ENCODE measurements around the gene ITPR3. TPM values are rescaled to one million over a fixed set of nuclear protein-coding genes. Genes with fewer than 3 reads are reported as not detected.
A peak's percentile ranks its signal among the peaks of the same experiment; 100 is the strongest.

The ITPR3 gene
- polyA plus RNA-seq, 3 donors from 2014 or later, result 0.02 to 7.2 (median 1.1) TPM

DNA sequence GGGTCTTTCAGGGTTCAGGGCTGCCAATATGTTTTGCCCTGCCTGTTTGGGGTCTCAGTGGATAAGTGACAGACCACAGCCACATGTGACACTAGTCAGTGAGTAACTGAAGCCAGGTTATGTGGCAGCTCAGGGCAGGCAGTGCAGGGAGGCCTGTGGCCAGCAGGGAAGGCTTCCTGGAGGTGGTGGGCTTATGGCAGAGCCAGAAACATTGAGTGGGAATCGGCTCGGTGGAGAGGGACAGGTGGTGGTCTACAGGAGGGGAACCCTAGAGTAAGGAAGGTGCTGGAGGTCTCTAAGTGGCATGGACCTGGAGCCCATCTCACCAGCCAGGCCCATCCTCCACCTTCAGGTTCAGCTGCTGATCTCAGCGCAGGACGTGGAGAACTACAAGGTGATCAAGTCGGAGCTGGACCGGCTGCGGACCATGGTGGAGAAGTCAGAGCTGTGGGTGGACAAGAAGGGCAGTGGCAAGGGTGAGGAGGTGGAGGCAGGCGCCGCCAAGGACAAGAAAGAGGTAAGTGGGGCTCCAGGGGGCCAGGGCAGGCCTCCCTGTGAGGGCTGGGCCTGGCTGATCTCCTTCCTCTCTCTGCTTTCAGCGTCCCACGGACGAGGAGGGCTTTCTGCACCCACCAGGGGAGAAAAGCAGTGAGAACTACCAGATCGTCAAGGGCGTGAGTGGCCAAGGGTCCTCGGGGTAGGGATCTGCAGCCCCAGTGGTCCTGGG, 55.5 kb downstream of the ITPR3 start:
- no peaks in the 10 kb centered on the region for H3K4me1 Mint-ChIP-seq
- no peak overlapping the region for H3K4me3 Mint-ChIP-seq
- peak overlapping the region in 1 of 6 donors; percentile 12 for H3K27ac Mint-ChIP-seq
- peaks cover 0 to 4% (median 3%) of the 10 kb centered on the region in 3 donors for H3K27me3 Mint-ChIP-seq (ENCODE audit: low read depth in 3 of 3)
- DNase-seq, result no peak
- no peaks in the 10 kb centered on the region for H3K9me3 Mint-ChIP-seq
- peaks cover 16 to 38% (median 20%) of the 10 kb centered on the region in 3 donors for H3K36me3 Mint-ChIP-seq

DNA sequence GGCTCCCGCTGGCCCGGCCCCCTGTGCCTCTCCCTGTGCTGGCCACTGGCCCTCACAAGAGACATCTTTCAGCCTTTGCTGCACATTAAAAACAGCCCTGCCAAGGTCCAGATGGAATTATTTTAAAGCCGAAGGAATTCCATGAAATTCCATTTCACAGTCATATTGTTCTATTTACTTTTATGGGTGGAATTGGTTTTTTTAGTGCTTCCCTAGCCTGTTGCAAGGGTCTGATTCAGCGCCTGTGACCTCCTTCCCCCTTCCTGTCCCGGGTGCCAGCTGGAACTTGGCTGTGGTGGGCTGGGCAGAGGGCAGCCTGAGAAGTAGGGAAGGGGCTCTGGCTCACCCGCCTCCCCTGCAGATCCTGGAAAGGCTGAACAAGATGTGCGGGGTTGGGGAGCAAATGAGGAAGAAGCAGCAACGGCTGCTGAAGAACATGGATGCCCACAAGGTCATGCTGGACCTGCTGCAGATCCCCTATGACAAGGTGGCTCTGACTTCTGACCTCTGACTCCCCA, 56.1 kb downstream of the ITPR3 start:
- H3K27me3 Mint-ChIP-seq (ENCODE audit: low read depth in 3 of 3), result peaks cover 0 to 4% (median 3%) of the 10 kb centered on the region in 3 donors
- H3K4me3 Mint-ChIP-seq, result no peak overlapping the region
- H3K36me3 Mint-ChIP-seq, result peaks cover 13 to 37% (median 20%) of the 10 kb centered on the region in 3 donors
- no peaks in the 10 kb centered on the region for H3K4me1 Mint-ChIP-seq
- H3K27ac Mint-ChIP-seq, result peak overlapping the region in 1 of 6 donors; percentile 31
- DNase-seq, result no peak
- H3K9me3 Mint-ChIP-seq, result no peaks in the 10 kb centered on the region

DNA sequence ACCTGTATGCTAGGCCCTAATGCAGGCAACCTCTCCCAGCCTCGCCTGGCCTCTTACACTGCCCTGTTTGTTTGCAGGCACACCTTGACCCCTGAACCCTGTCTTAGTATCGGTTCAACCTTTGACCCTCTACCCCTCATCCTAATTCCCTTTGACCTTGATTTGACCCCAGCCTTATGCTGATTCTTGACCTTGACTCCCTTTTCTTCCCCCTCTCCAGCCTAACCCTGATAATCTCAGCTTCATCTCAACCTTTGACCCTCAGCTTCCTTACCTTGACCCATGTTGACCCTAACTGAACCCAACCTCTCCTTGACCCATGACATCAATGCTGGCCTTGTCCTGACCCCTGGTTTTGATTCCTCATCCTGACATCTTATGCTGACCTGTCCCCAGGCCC, 56.6 kb downstream of the ITPR3 start:
- peaks cover 13 to 40% (median 20%) of the 10 kb centered on the region in 3 donors for H3K36me3 Mint-ChIP-seq

DNA sequence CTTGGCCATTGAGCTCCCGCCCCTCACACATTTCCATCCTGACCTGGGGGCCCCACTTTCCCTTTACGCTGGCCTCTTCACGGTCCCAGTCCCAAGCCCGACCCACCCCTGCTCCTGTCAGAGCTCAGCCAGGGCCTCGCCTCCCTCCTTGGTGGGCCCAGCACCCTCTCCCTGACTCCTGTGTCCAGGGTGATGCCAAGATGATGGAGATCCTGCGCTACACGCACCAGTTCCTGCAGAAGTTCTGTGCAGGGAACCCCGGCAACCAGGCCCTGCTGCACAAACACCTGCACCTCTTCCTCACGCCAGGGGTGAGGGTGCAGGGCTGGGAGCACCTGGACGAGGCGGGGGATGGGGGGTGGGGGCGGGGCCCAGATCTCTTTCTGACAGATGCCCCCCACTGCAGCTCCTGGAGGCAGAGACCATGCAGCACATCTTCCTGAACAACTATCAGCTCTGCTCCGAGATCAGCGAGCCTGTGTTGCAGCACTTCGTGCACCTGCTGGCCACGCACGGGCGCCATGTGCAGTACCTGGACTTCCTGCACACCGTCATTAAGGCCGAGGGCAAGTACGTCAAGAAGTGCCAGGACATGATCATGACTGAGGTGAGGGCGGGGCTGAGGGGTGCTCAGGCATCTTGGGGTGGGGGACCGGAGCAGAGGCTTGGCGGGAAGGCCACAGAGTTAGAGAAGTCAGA, 57.3 kb downstream of the ITPR3 start:
- H3K27ac Mint-ChIP-seq, result peak overlapping the region in 1 of 6 donors; percentile 73

More for the DNA sequence above, 56.6 kb downstream of the ITPR3 start:
- Mint-ChIP-seq H3K27ac (peak overlapping the region in 3 of 6 donors; percentile 31 to 73 (median 43)), H3K4me1 (no peaks in the 10 kb centered on the region), H3K9me3 (no peaks in the 10 kb centered on the region), H3K4me3 (no peak overlapping the region), H3K27me3 (ENCODE audit: low read depth in 3 of 3) (peaks cover 0 to 4% (median 3%) of the 10 kb centered on the region in 3 donors)
- no peak for DNase-seq

DNA sequence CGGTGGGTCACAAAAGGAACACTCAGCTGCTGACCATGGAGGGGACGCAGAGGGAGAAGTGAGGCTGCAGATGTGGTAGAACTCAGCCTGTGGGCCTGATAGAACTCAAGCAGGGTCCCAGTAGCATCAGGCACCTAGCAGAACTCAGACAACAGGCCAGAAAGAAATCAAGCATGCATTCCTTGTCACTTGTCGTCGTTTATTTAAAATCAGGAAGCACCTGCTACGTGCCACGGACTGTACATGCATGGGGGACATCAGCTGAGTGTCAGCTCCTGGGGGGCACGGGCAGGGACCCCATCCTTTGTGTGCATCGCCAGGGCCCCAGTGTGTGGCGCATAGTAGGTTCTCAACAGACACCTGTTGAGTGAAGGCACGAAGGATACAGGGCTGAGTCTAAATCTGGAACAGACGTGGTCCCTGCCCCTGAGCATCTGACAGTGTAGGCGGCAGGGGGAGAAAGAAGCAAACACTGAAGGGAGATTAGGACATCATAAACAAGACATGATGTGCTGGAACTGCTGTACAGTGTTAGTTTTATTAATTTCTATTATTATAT, 57.9 kb downstream of the ITPR3 start:
- H3K27me3 Mint-ChIP-seq (ENCODE audit: low read depth in 3 of 3), result peaks cover 0 to 4% (median 3%) of the 10 kb centered on the region in 3 donors
- no peaks in the 10 kb centered on the region for H3K4me1 Mint-ChIP-seq
- H3K4me3 Mint-ChIP-seq, result no peak overlapping the region
- H3K27ac Mint-ChIP-seq, result no peak overlapping the region
- H3K36me3 Mint-ChIP-seq, result peaks cover 13 to 41% (median 16%) of the 10 kb centered on the region in 3 donors
- no peak for DNase-seq
- no peaks in the 10 kb centered on the region for H3K9me3 Mint-ChIP-seq

More for the DNA sequence above, 57.3 kb downstream of the ITPR3 start:
- H3K4me3 Mint-ChIP-seq, result no peak overlapping the region
- peaks cover 0 to 4% (median 3%) of the 10 kb centered on the region in 3 donors for H3K27me3 Mint-ChIP-seq (ENCODE audit: low read depth in 3 of 3)
- no peaks in the 10 kb centered on the region for H3K4me1 Mint-ChIP-seq
- peaks cover 13 to 41% (median 18%) of the 10 kb centered on the region in 3 donors for H3K36me3 Mint-ChIP-seq
- no peak for DNase-seq
- no peaks in the 10 kb centered on the region for H3K9me3 Mint-ChIP-seq

DNA sequence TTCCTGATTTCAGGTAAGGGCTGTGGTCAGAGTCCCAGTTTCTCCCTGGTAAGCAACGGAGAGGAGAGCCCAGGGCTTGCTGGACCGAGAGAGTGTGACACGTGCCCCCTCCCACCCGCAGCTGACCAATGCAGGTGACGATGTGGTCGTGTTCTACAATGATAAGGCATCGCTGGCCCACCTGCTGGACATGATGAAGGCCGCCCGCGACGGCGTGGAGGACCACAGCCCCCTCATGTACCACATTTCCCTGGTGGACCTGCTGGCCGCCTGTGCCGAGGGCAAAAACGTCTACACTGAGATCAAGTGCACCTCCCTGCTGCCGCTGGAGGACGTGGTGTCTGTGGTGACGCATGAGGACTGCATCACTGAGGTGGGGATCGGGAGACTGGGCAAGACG, 58.6 kb downstream of the ITPR3 start:
- H3K36me3 Mint-ChIP-seq, result peaks cover 12 to 38% (median 13%) of the 10 kb centered on the region in 3 donors

DNA sequence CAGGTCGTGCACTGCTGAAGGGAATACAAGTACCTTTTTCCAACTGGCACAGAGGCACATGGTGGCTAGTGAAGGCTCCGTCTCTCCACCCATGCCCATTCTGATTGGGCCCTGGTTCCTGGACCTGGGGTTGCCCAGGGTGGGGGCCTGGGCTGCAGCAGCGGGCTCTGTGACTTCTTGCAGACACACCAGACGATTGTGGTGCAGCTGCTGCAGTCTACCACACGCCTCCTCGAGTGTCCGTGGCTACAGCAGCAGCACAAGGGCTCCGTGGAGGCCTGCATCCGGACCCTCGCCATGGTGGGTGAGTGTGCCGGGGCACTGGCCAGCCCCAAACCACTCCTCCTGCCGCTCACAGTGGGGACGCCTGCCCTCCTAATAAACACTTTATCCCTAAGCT, 61.2 kb downstream of the ITPR3 start:
- Mint-ChIP-seq H3K4me3 (no peak overlapping the region), H3K9me3 (no peaks in the 10 kb centered on the region), H3K4me1 (no peaks in the 10 kb centered on the region), H3K36me3 (peaks cover 17 to 45% (median 19%) of the 10 kb centered on the region in 3 donors), H3K27me3 (ENCODE audit: low read depth in 3 of 3) (peaks cover 2 to 5% (median 4%) of the 10 kb centered on the region in 3 donors), H3K27ac (no peak overlapping the region)
- no peak for DNase-seq

More for the DNA sequence above, 58.6 kb downstream of the ITPR3 start:
- H3K4me3 Mint-ChIP-seq, result no peak overlapping the region
- H3K4me1 Mint-ChIP-seq, result no peaks in the 10 kb centered on the region
- DNase-seq, result no peak
- H3K27me3 Mint-ChIP-seq (ENCODE audit: low read depth in 3 of 3), result peaks cover 0 to 4% (median 3%) of the 10 kb centered on the region in 3 donors
- no peak overlapping the region for H3K27ac Mint-ChIP-seq
- no peaks in the 10 kb centered on the region for H3K9me3 Mint-ChIP-seq

DNA sequence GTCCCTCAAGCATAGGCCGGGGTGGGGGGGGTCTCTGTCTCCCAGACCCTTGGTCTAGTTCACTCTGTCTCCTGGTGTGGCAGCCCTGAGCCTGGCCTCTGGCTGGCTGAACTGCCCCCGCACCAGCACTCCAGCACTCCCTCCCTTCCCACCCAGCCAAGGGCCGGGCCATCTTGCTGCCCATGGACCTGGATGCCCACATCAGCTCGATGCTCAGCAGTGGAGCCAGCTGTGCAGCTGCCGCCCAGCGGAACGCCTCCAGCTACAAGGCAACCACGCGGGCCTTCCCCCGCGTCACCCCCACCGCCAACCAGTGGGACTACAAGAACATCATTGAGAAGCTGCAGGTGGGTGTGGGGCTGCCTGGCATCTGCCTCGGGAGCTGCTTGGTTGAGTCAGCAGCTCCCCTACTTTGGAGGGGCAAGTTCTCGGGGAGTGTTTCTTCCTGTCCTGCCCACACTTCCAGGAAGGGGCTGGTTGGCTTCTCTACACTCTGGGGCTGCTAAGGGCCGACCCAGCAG, 62.0 kb downstream of the ITPR3 start:
- H3K27me3 Mint-ChIP-seq (ENCODE audit: low read depth in 3 of 3), result peaks cover 0 to 5% (median 2%) of the 10 kb centered on the region in 3 donors
- peaks cover 12 to 40% (median 12%) of the 10 kb centered on the region in 3 donors for H3K36me3 Mint-ChIP-seq
- DNase-seq, result no peak
- no peaks in the 10 kb centered on the region for H3K9me3 Mint-ChIP-seq
- no peaks in the 10 kb centered on the region for H3K4me1 Mint-ChIP-seq
- H3K27ac Mint-ChIP-seq, result no peak overlapping the region
- H3K4me3 Mint-ChIP-seq, result no peak overlapping the region

DNA sequence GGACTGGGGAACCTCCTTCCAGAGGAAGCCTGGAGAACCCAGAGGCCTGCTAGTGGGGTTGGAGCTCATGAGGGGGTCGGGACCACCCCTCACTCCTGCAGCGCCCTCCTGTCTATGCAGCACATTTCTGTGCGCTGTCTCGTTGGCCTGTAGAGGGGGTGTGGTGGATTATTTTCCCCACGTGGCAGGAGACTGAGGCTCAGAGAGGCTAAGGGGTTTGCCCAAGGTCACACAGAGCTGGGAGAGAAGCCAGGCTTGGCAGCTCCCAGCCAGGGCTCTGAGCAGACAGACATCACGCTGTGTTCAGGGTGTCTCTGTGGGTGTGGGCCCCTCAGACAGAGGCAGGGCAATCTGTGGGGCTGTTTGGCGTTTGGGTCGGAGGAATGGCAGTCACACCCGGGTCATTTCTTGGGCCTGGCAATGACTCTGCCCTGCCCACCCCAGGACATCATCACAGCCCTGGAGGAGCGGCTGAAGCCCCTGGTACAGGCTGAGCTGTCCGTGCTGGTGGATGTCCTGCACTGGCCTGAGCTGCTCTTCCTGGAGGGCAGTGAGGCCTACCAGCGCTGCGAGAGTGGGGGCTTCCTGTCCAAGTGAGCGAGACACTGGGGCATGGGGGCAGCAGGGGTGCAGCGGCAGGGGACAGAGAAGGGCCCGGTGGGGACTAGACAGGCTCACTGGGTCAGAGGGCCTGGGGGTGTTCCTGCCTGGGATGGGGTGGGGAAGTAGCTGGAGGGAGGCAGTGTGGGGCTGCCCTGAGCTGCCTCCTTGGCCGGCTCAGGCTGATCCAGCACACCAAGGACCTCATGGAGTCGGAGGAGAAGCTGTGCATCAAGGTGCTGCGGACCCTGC, 62.7 kb downstream of the ITPR3 start:
- H3K4me3 Mint-ChIP-seq, result no peak overlapping the region
- DNase-seq, result no peak

DNA sequence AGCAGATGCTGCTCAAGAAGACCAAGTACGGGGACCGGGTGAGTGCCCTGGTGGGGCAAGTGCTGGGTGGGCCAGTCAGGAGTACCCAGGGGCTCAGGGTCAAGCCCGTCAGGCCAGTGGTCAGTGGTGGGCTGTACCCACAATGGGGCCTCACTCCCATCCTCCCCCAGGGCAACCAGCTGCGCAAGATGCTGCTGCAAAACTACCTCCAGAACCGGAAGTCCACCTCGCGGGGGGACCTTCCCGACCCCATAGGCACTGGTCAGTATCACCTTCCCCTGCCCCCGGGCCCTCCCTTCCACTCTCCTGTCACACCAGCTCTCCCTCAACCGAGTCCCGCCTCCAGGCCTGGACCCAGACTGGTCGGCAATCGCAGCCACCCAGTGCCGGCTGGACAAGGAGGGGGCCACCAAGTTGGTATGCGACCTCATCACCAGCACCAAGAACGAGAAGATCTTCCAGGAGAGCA, 63.3 kb downstream of the ITPR3 start:
- peaks cover 9 to 37% (median 16%) of the 10 kb centered on the region in 3 donors for H3K36me3 Mint-ChIP-seq
- no peaks in the 10 kb centered on the region for H3K9me3 Mint-ChIP-seq
- H3K4me3 Mint-ChIP-seq, result no peak overlapping the region
- DNase-seq, result no peak
- H3K4me1 Mint-ChIP-seq, result no peaks in the 10 kb centered on the region
- peaks cover 0 to 2% (median 2%) of the 10 kb centered on the region in 3 donors for H3K27me3 Mint-ChIP-seq (ENCODE audit: low read depth in 3 of 3)
- H3K27ac Mint-ChIP-seq, result no peak overlapping the region

More for the DNA sequence above, 62.7 kb downstream of the ITPR3 start:
- no peak overlapping the region for H3K27ac Mint-ChIP-seq
- no peaks in the 10 kb centered on the region for H3K4me1 Mint-ChIP-seq
- H3K27me3 Mint-ChIP-seq (ENCODE audit: low read depth in 3 of 3), result peaks cover 0 to 4% (median 2%) of the 10 kb centered on the region in 3 donors
- H3K36me3 Mint-ChIP-seq, result peaks cover 9 to 36% (median 12%) of the 10 kb centered on the region in 3 donors
- no peaks in the 10 kb centered on the region for H3K9me3 Mint-ChIP-seq

DNA sequence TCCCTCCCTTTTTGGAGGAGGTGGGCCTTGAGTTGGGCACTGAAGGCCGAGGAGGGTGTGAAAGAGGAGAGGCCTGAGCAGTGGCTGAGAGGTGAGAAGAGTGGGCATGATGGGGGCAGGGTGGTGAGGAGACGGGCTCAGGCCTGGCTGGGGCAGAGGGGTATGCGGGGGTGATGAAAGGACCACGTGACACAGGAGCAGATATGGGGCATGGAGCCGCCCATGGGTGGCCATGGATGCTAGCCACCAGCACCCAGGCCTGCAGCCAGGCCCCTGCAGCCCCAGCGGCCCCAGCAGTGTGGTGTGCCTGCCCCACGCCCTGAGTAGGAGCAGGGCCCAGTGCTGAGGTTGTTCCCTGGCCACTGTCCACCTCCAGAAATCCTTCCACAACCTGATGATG, 63.9 kb downstream of the ITPR3 start:
- no peak overlapping the region for H3K4me3 Mint-ChIP-seq
- no peaks in the 10 kb centered on the region for H3K4me1 Mint-ChIP-seq
- no peaks in the 10 kb centered on the region for H3K9me3 Mint-ChIP-seq
- H3K27ac Mint-ChIP-seq, result no peak overlapping the region
- peaks cover 0 to 2% (median 2%) of the 10 kb centered on the region in 3 donors for H3K27me3 Mint-ChIP-seq (ENCODE audit: low read depth in 3 of 3)
- no peak for DNase-seq
- peaks cover 13 to 38% (median 19%) of the 10 kb centered on the region in 3 donors for H3K36me3 Mint-ChIP-seq

DNA sequence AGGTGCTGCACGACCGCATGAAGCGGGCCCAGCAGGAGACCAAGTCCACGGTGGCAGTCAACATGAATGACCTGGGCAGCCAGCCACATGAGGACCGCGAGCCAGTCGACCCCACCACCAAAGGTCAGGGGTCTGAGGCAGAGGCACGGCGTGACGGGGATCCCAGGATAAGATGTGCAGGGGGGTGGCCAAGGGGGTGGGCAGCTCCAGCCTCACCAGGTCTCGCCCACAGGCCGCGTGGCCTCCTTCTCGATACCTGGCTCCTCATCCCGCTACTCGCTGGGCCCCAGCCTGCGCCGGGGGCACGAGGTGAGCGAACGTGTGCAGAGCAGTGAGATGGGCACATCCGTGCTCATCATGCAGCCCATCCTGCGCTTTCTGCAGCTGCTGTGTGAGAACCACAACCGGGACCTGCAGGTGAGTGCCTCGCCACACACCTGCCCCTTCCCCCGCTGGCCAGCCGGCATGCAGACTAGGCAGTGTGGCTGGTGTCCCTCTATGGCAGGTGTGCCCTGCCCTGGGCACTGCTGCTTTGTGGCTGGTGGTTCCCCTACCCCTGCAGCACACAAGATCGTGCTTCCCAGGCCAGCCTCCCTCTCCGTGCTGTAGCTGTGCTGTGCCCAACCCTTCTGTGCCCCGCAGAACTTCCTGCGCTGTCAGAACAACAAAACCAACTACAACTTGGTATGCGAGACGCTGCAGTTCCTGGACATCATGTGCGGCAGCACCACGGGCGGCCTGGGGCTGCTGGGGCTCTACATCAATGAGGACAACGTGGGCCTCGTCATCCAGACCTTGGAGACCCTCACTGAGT, 64.5 kb downstream of the ITPR3 start:
- Mint-ChIP-seq H3K4me3 (no peak overlapping the region), H3K27ac (no peak overlapping the region), H3K36me3 (peaks cover 13 to 38% (median 19%) of the 10 kb centered on the region in 3 donors), H3K27me3 (ENCODE audit: low read depth in 3 of 3) (peaks cover 0 to 2% (median 2%) of the 10 kb centered on the region in 3 donors), H3K9me3 (no peaks in the 10 kb centered on the region), H3K4me1 (no peaks in the 10 kb centered on the region)
- DNase-seq, result no peak

All from immature natural killer cell (primary cell).